ENCODE results near the gene BMP7.

BMP7 gene

DNA sequence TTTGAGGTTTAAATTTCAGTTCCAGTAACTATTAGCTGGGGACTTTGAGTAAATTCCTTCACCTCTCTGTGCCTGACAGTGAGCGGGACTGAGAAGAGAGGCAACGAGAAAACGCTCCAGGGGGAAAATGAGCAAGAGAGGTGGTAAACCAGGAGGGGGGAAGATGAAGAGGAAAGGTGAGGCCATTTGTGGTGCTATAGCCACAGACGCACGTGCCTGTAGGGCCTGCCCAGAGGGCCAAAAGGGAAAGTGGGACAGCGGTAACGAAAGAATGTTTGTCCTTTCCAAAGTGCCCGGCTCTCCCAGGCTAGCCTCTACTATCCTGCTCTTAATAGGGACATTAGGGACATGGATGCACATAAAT, 99.2 kb downstream of the BMP7 start:
- no peaks in the 10 kb centered on the region for H3K36me3 ChIP-seq (ENCODE audit: control insufficient read depth in 2 of 2, insufficient read depth in 2 of 2, low read length in 2 of 2)
- peaks cover 0 to 3% of the 10 kb centered on the region in 2 donors for H3K27me3 ChIP-seq (ENCODE audit: control insufficient read depth in 1 of 2, insufficient read depth in 2 of 2, low read length in 2 of 2)
- H3K9ac ChIP-seq (ENCODE audit: low read length in 2 of 2) = no peak overlapping the region
- peaks cover 0 to 6% of the 10 kb centered on the region in 2 donors for H3K9me3 ChIP-seq (ENCODE audit: control insufficient read depth in 2 of 2, low read length in 2 of 2)
- H3K4me3 ChIP-seq (ENCODE audit: low read length in 2 of 2) = no peak overlapping the region
- no peak overlapping the region for H3K27ac ChIP-seq (ENCODE audit: low read length)
- no peaks in the 10 kb centered on the region for H3K4me1 ChIP-seq (ENCODE audit: control insufficient read depth, insufficient read depth, low read length)

DNA sequence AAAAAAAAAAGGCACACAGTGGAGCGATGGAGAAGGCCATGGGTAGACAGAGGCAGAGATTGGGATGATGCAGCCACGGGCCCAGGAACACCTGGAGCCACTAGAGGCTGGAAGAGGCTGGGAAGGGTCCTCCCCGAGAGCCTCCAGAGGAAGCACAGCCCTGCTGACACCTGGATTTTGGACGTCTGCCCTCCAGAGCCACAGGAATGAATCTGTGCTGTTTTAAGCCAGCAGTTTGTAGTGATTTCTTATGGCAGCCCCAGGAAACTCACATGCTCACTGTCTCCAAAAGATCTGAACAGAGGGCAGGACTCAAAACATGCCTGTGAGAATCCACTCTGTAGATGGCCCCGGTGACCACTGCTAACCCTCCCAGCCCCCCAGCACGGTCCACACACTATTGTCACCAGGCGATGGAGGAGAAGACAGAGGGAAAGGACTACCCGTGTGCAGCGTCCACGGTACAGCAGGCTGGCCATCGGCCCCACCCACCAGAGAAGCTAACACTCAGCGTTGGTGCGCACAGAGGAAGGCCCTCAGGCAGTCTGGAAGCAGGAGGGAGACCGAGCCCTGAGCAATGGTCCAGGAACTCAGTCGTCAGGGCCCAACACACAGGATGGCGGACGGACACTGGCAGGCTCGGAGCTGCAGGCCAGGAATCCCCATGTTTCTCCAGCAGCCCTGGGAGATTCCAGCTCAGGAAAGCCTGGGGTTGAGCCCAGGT, 99.7 kb downstream of the BMP7 start:
- H3K4me3 ChIP-seq (ENCODE audit: low read length in 2 of 2) = no peak overlapping the region
- peaks cover 0 to 4% of the 10 kb centered on the region in 2 donors for H3K27me3 ChIP-seq (ENCODE audit: control insufficient read depth in 1 of 2, insufficient read depth in 2 of 2, low read length in 2 of 2)
- no peaks in the 10 kb centered on the region for H3K36me3 ChIP-seq (ENCODE audit: control insufficient read depth in 2 of 2, insufficient read depth in 2 of 2, low read length in 2 of 2)
- H3K9me3 ChIP-seq (ENCODE audit: control insufficient read depth in 2 of 2, low read length in 2 of 2) = peaks cover 0 to 6% of the 10 kb centered on the region in 2 donors
- H3K9ac ChIP-seq (ENCODE audit: low read length in 2 of 2) = no peak overlapping the region
- no peaks in the 10 kb centered on the region for H3K4me1 ChIP-seq (ENCODE audit: control insufficient read depth, insufficient read depth, low read length)
- H3K27ac ChIP-seq (ENCODE audit: low read length) = no peak overlapping the region

GRCh38 chr20:57165427-57166004, 100.9 kb downstream of the BMP7 start:
- Histone ChIP-seq H3K4me1 (ENCODE audit: control insufficient read depth, insufficient read depth, low read length) (no peaks in the 10 kb centered on the region), H3K27me3 (ENCODE audit: control insufficient read depth in 1 of 2, insufficient read depth in 2 of 2, low read length in 2 of 2) (peaks cover 0 to 5% of the 10 kb centered on the region in 2 donors), H3K27ac (ENCODE audit: low read length) (no peak overlapping the region), H3K4me3 (ENCODE audit: low read length in 2 of 2) (no peak overlapping the region), H3K9ac (ENCODE audit: low read length in 2 of 2) (no peak overlapping the region), H3K9me3 (ENCODE audit: control insufficient read depth in 2 of 2, low read length in 2 of 2) (peaks cover 0 to 6% of the 10 kb centered on the region in 2 donors), H3K36me3 (ENCODE audit: control insufficient read depth in 2 of 2, insufficient read depth in 2 of 2, low read length in 2 of 2) (no peaks in the 10 kb centered on the region)

GRCh38 chr20:57164872-57165271, 101.6 kb downstream of the BMP7 start:
- Histone ChIP-seq H3K9ac (ENCODE audit: low read length in 2 of 2) (no peak overlapping the region), H3K4me3 (ENCODE audit: low read length in 2 of 2) (no peak overlapping the region), H3K4me1 (ENCODE audit: control insufficient read depth, insufficient read depth, low read length) (no peaks in the 10 kb centered on the region), H3K27ac (ENCODE audit: low read length) (no peak overlapping the region), H3K27me3 (ENCODE audit: control insufficient read depth in 1 of 2, insufficient read depth in 2 of 2, low read length in 2 of 2) (peaks cover 0 to 5% of the 10 kb centered on the region in 2 donors), H3K9me3 (ENCODE audit: control insufficient read depth in 2 of 2, low read length in 2 of 2) (peaks cover 0 to 6% of the 10 kb centered on the region in 2 donors), H3K36me3 (ENCODE audit: control insufficient read depth in 2 of 2, insufficient read depth in 2 of 2, low read length in 2 of 2) (no peaks in the 10 kb centered on the region)

GRCh38 chr20:57163041-57163440, 103.4 kb downstream of the BMP7 start:
- Histone ChIP-seq H3K4me3 (ENCODE audit: low read length in 2 of 2) (no peak overlapping the region), H3K9me3 (ENCODE audit: control insufficient read depth in 2 of 2, low read length in 2 of 2) (no peaks in the 10 kb centered on the region), H3K9ac (ENCODE audit: low read length in 2 of 2) (no peak overlapping the region), H3K27me3 (ENCODE audit: control insufficient read depth in 1 of 2, insufficient read depth in 2 of 2, low read length in 2 of 2) (peaks cover 0 to 5% of the 10 kb centered on the region in 2 donors), H3K27ac (ENCODE audit: low read length) (no peak overlapping the region), H3K36me3 (ENCODE audit: control insufficient read depth in 2 of 2, insufficient read depth in 2 of 2, low read length in 2 of 2) (no peaks in the 10 kb centered on the region), H3K4me1 (ENCODE audit: control insufficient read depth, insufficient read depth, low read length) (no peaks in the 10 kb centered on the region)

DNA sequence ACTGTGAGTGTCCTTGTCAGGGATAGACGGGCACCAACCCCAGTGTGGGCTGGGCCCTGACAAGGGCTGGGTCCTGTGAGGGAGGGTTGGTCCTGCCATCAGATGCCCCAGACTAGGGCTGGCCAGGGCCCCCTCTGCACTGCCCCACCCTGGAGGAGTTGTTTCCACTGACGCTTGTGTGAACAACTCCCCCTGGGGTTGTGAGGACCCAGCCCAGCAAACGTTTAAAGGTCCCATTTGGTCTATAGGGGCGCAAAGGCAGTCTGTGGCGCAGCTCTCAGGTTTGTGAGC, 104.1 kb downstream of the BMP7 start:
- Histone ChIP-seq H3K27me3 (ENCODE audit: control insufficient read depth in 1 of 2, insufficient read depth in 2 of 2, low read length in 2 of 2) (peaks cover 0 to 5% of the 10 kb centered on the region in 2 donors), H3K9ac (ENCODE audit: low read length in 2 of 2) (no peak overlapping the region), H3K4me3 (ENCODE audit: low read length in 2 of 2) (no peak overlapping the region), H3K9me3 (ENCODE audit: control insufficient read depth in 2 of 2, low read length in 2 of 2) (no peaks in the 10 kb centered on the region), H3K4me1 (ENCODE audit: control insufficient read depth, insufficient read depth, low read length) (no peaks in the 10 kb centered on the region), H3K27ac (ENCODE audit: low read length) (no peak overlapping the region), H3K36me3 (ENCODE audit: control insufficient read depth in 2 of 2, insufficient read depth in 2 of 2, low read length in 2 of 2) (no peaks in the 10 kb centered on the region)

- Histone ChIP-seq H3K9me3 (ENCODE audit: control insufficient read depth in 2 of 2, low read length in 2 of 2) (no peaks in the 10 kb centered on the region), H3K4me3 (ENCODE audit: low read length in 2 of 2) (no peak overlapping the region), H3K9ac (ENCODE audit: low read length in 2 of 2) (no peak overlapping the region), H3K27me3 (ENCODE audit: control insufficient read depth in 1 of 2, insufficient read depth in 2 of 2, low read length in 2 of 2) (peaks cover 0 to 6% of the 10 kb centered on the region in 2 donors), H3K4me1 (ENCODE audit: control insufficient read depth, insufficient read depth, low read length) (no peaks in the 10 kb centered on the region), H3K27ac (ENCODE audit: low read length) (no peak overlapping the region), H3K36me3 (ENCODE audit: control insufficient read depth in 2 of 2, insufficient read depth in 2 of 2, low read length in 2 of 2) (no peaks in the 10 kb centered on the region)
Observed at GRCh38 chr20:57161478-57162361, 104.7 kb downstream of the BMP7 start.

DNA sequence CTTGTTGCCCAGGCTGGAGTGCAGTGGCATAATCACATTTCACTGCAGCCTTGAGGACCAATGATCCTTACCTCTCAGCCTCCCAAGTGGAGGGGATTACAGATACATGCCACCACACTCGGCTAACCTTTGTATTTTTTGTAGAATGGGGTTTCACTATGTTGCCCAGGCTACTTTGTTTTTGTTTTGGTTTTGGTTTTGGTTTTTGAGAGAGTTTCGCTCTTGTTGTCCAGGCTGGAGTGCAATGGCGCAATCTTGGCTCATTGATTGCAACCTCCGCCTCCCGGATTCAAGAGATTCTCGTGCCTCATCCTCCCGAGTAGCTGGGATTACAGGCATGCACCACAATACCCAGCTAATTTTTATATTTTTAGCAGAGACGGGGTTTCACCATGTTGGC, 105.5 kb downstream of the BMP7 start:
- no peaks in the 10 kb centered on the region for H3K9me3 ChIP-seq (ENCODE audit: control insufficient read depth in 2 of 2, low read length in 2 of 2)
- H3K4me3 ChIP-seq (ENCODE audit: low read length in 2 of 2) = no peak overlapping the region
- H3K27me3 ChIP-seq (ENCODE audit: control insufficient read depth in 1 of 2, insufficient read depth in 2 of 2, low read length in 2 of 2) = peaks cover 0 to 6% of the 10 kb centered on the region in 2 donors
- no peak overlapping the region for H3K27ac ChIP-seq (ENCODE audit: low read length)
- no peaks in the 10 kb centered on the region for H3K36me3 ChIP-seq (ENCODE audit: control insufficient read depth in 2 of 2, insufficient read depth in 2 of 2, low read length in 2 of 2)
- H3K9ac ChIP-seq (ENCODE audit: low read length in 2 of 2) = no peak overlapping the region
- no peaks in the 10 kb centered on the region for H3K4me1 ChIP-seq (ENCODE audit: control insufficient read depth, insufficient read depth, low read length)

- Histone ChIP-seq H3K27ac (ENCODE audit: low read length) (no peak overlapping the region), H3K4me3 (ENCODE audit: low read length in 2 of 2) (no peak overlapping the region), H3K9me3 (ENCODE audit: control insufficient read depth in 2 of 2, low read length in 2 of 2) (no peaks in the 10 kb centered on the region), H3K27me3 (ENCODE audit: control insufficient read depth in 1 of 2, insufficient read depth in 2 of 2, low read length in 2 of 2) (peaks cover 0 to 6% of the 10 kb centered on the region in 2 donors), H3K36me3 (ENCODE audit: control insufficient read depth in 2 of 2, insufficient read depth in 2 of 2, low read length in 2 of 2) (no peaks in the 10 kb centered on the region), H3K9ac (ENCODE audit: low read length in 2 of 2) (no peak overlapping the region), H3K4me1 (ENCODE audit: control insufficient read depth, insufficient read depth, low read length) (no peaks in the 10 kb centered on the region)
Observed at GRCh38 chr20:57159945-57160610, 106.4 kb downstream of the BMP7 start.

DNA sequence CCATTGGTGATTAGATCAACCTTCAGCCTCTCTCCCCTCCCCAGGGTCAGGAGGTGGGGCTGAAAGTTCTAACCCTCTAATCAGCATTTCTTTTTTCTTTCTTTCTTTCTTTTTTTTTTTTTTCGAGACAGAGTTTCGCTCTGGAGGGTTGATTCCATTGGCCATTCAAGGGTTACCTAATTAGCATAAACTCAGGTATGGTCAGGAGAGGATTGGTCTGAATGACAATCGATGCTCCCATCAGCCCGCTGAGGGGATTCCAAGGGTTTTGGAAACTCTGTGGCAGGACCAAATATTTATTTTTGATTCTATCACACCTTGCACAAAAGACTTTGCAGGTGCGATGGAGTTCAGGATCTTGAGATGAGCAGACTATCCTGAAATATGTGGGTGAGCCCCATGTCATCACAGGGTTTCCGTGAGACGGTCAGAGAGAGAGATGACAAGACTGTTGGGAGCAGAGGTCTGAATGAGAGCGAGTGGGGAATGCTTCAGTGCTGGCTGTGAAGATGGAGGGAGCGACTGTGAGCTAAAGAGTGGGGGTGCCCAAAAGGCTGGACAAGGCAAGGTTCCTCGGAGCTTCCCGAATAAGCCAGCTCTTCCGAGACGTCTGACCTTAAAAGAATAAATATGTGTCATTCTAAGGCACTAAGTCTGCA, 107.1 kb downstream of the BMP7 start:
- Histone ChIP-seq H3K9ac (ENCODE audit: low read length in 2 of 2) (no peak overlapping the region), H3K4me3 (ENCODE audit: low read length in 2 of 2) (no peak overlapping the region), H3K27ac (ENCODE audit: low read length) (no peak overlapping the region), H3K27me3 (ENCODE audit: control insufficient read depth in 1 of 2, insufficient read depth in 2 of 2, low read length in 2 of 2) (peaks cover 0 to 3% of the 10 kb centered on the region in 2 donors), H3K4me1 (ENCODE audit: control insufficient read depth, insufficient read depth, low read length) (no peaks in the 10 kb centered on the region), H3K36me3 (ENCODE audit: control insufficient read depth in 2 of 2, insufficient read depth in 2 of 2, low read length in 2 of 2) (no peaks in the 10 kb centered on the region), H3K9me3 (ENCODE audit: control insufficient read depth in 2 of 2, low read length in 2 of 2) (no peaks in the 10 kb centered on the region)
